ENCODE results near the gene PMIS2. TPM values are rescaled to one million over a fixed set of nuclear protein-coding genes. Genes with fewer than 3 reads are reported as not detected.

Gene PMIS2
- total and polyA plus RNA-seq, 2 of the 8 experiments (the other 6 are each of a cell fraction or from before 2014, with no cell fraction given), result not detected

- peak; percentile 65 for TF ChIP-seq POLR2AphosphoS5 (IDR thresholded peaks at IDR 0.05; ENCODE audit: low read depth, low read length)
- peak; percentile 71 for TF ChIP-seq KDM5A (IDR thresholded peaks at IDR 0.05; ENCODE audit: low read length)
- no peak for TF ChIP-seq POU5F1 (IDR thresholded peaks at IDR 0.05; ENCODE audit: low read depth, low read length)
- TF ChIP-seq SAP30 (IDR thresholded peaks at IDR 0.05; ENCODE audit: insufficient read depth, insufficient replicate concordance, low read length), result peak; percentile 31
- TF ChIP-seq TBP (IDR thresholded peaks at IDR 0.05; ENCODE audit: low read depth, low read length), result peak; percentile 69
Observed at GRCh38 chr19:35612559-35613321, 26.8 kb downstream of the PMIS2 start, which contains the start of gene HAUS5 (continued).
